K562 (cell line): Measurements from ENCODE around the gene MRAS. TPM values are rescaled to one million over a fixed set of nuclear protein-coding genes. Genes with fewer than 3 reads are reported as not detected.

ENCODE experiments used
- ILK ChIP-seq: fragments of 450-650 bp; IDR thresholded peaks from 2 replicates; pipeline ENCODE4 v1.6.1; 2016; ENCODE audit warnings: missing genetic modification characterization, low read depth, mild to moderate bottlenecking, missing compliant biosample characterization, moderate library complexity, borderline replicate concordance
- PHF21A ChIP-seq: fragments of 450-650 bp; IDR thresholded peaks from 2 replicates; pipeline ENCODE4 v1.6.1; 2017; ENCODE audit warnings: low read depth, borderline replicate concordance
- RBM34 ChIP-seq: fragments of 200-400 bp; formaldehyde crosslinking; IDR thresholded peaks from 2 replicates; pipeline ENCODE4 v1.6.1; 2018; ENCODE audit warnings: low read length, borderline replicate concordance; ENCODE audit not compliant: insufficient read depth
- RNF219 ChIP-seq: fragments of 250-450 bp; sonication (Bioruptor Pico); IDR thresholded peaks from 2 replicates; pipeline ENCODE4 v1.5.0; 2022; ENCODE audit warnings: mild to moderate bottlenecking
- ZBTB9 ChIP-seq: fragments of 450-650 bp; formaldehyde crosslinking; IDR thresholded peaks from 2 replicates; pipeline ENCODE4 v1.4.0; 2020; ENCODE audit warnings: mild to moderate bottlenecking, moderate library complexity
- ZNF197 ChIP-seq: fragments of 200-800 bp; sonication (Bioruptor generic); IDR thresholded peaks from 2 replicates; pipeline ENCODE4 v1.6.1; 2016; ENCODE audit warnings: low read depth, missing genetic modification characterization, missing compliant biosample characterization
- ZNF384 ChIP-seq: IDR thresholded peaks from 2 replicates; pipeline ENCODE4 v1.6.1; 2012; ENCODE audit warnings: low read depth, low read length, improper control_type of control experiment
- ZNF75A ChIP-seq: fragments of 450-650 bp; formaldehyde crosslinking; IDR thresholded peaks from 2 replicates; pipeline ENCODE4 v1.4.0; 2020; ENCODE audit warnings: mild to moderate bottlenecking
- polyA plus RNA-seq, 8 experiments: library from polyadenylated mRNA; depleted of rRNA in 4 of 8; stranded (reverse) in 5 of 8; unstranded in 3 of 8; fragments of >200 nt; fragmentation: Nextera tagmentation in 2 of 8; fragmentation: Illumina TruSeq in 1 of 8; extraction: Ambion mirVana in 2 of 8; extraction: Trizol in 1 of 8; gene quantifications; 2 replicates each; pipeline versions ENCODE4 v1.2.1 to v1.2.3, GENCODE V29; 2011 to 2014; ENCODE audit warnings: inconsistent platforms in 1 of 8, missing spikeins in 1 of 8
- total RNA-seq, 7 experiments: library from RNA; depleted of rRNA in 6 of 7; stranded (reverse); fragments of >200 nt in 6 of 7; fragmentation: Illumina TruSeq in 2 of 7; extraction: Trizol in 2 of 7; gene quantifications; 2 replicates each; pipeline versions ENCODE4 v1.2.1 to v1.2.3, GENCODE V29; 2011 to 2021; ENCODE audit warnings: low replicate concordance in 1 of 7
- TF ChIP-seq, protein P1 (sequence below), 2 experiments: fragments of 450-650 bp in 1 of 2; IDR thresholded peaks; 2 replicates each; pipeline ENCODE4 v1.6.1; 2011 to 2017; ENCODE audit warnings: low read depth in 2 of 2, antibody characterized with exemption in 1 of 2, borderline replicate concordance in 1 of 2, low read length in 1 of 2, mild to moderate bottlenecking in 1 of 2, mixed read lengths in 1 of 2; ENCODE audit not compliant: control insufficient read depth in 1 of 2
- TF ChIP-seq, protein P2 (sequence below): sonication (generic); formaldehyde crosslinking; IDR thresholded peaks from 2 replicates; pipeline ENCODE4 v1.8.0; 2022; ENCODE audit warnings: mild to moderate bottlenecking, low read depth, missing genetic modification reagents
- TF ChIP-seq, protein P3 (sequence below): fragments of 250-450 bp; sonication (Bioruptor Pico); IDR thresholded peaks from 2 replicates; pipeline ENCODE4 v1.4.0; 2020

MRAS gene
- total and polyA plus RNA-seq, 9 of the 15 experiments (the other 6 are each of a cell fraction or from before 2014, with no cell fraction given) = 1.5 to 10.0 (median 5.0) TPM

DNA sequence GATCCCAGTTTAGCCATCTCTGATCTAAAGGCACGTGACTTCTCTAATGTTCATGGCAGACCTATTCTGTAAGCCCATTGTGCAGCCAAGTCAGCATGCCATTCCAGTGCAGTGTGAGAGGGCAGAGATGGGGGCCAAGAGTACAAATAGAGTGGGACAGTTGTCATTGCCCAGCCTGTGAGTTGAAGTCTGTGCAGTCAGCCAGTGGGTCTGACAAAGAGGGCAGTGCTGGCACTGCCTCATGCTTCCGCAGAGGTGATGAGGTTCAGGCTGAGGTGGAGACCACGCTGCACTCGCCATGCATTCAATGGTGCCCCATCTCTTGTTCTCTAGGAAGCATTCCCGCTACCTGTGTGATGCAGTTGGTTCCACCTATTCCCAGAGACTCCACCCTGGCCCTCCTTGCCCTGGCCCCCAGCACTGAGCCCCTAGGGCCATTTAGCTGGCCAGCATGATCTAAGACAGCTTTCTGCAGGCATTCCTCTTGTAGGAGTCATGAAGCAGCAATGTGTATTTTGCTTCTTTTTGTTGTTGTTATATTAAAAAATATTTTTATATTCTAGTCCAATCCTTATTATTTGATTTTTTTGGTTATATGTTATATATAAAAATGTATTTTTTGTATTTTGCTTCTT is 3.7 kb downstream of the MRAS start (continued):
- TF ChIP-seq RNF219 (CRISPR knock-in tag) (no peak), RBM34 (no peak), ILK (tag) (no peak), ZBTB9 (CRISPR knock-in tag) (no peak), ZNF384 (no peak), ZNF75A (CRISPR knock-in tag) (no peak), ZNF197 (CRISPR knock-in tag) (no peak), PHF21A (no peak)
- TF ChIP-seq, protein P1, sequence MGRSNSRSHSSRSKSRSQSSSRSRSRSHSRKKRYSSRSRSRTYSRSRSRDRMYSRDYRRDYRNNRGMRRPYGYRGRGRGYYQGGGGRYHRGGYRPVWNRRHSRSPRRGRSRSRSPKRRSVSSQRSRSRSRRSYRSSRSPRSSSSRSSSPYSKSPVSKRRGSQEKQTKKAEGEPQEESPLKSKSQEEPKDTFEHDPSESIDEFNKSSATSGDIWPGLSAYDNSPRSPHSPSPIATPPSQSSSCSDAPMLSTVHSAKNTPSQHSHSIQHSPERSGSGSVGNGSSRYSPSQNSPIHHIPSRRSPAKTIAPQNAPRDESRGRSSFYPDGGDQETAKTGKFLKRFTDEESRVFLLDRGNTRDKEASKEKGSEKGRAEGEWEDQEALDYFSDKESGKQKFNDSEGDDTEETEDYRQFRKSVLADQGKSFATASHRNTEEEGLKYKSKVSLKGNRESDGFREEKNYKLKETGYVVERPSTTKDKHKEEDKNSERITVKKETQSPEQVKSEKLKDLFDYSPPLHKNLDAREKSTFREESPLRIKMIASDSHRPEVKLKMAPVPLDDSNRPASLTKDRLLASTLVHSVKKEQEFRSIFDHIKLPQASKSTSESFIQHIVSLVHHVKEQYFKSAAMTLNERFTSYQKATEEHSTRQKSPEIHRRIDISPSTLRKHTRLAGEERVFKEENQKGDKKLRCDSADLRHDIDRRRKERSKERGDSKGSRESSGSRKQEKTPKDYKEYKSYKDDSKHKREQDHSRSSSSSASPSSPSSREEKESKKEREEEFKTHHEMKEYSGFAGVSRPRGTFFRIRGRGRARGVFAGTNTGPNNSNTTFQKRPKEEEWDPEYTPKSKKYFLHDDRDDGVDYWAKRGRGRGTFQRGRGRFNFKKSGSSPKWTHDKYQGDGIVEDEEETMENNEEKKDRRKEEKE (IDR thresholded peaks at IDR 0.05; ENCODE audit: borderline replicate concordance in 1 of 2, control insufficient read depth in 1 of 2, low read depth in 2 of 2, low read length in 1 of 2) = no peak
- TF ChIP-seq, protein P2, sequence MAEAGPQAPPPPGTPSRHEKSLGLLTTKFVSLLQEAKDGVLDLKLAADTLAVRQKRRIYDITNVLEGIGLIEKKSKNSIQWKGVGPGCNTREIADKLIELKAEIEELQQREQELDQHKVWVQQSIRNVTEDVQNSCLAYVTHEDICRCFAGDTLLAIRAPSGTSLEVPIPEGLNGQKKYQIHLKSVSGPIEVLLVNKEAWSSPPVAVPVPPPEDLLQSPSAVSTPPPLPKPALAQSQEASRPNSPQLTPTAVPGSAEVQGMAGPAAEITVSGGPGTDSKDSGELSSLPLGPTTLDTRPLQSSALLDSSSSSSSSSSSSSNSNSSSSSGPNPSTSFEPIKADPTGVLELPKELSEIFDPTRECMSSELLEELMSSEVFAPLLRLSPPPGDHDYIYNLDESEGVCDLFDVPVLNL (CRISPR knock-in tag) = no peak
- TF ChIP-seq, protein P3, sequence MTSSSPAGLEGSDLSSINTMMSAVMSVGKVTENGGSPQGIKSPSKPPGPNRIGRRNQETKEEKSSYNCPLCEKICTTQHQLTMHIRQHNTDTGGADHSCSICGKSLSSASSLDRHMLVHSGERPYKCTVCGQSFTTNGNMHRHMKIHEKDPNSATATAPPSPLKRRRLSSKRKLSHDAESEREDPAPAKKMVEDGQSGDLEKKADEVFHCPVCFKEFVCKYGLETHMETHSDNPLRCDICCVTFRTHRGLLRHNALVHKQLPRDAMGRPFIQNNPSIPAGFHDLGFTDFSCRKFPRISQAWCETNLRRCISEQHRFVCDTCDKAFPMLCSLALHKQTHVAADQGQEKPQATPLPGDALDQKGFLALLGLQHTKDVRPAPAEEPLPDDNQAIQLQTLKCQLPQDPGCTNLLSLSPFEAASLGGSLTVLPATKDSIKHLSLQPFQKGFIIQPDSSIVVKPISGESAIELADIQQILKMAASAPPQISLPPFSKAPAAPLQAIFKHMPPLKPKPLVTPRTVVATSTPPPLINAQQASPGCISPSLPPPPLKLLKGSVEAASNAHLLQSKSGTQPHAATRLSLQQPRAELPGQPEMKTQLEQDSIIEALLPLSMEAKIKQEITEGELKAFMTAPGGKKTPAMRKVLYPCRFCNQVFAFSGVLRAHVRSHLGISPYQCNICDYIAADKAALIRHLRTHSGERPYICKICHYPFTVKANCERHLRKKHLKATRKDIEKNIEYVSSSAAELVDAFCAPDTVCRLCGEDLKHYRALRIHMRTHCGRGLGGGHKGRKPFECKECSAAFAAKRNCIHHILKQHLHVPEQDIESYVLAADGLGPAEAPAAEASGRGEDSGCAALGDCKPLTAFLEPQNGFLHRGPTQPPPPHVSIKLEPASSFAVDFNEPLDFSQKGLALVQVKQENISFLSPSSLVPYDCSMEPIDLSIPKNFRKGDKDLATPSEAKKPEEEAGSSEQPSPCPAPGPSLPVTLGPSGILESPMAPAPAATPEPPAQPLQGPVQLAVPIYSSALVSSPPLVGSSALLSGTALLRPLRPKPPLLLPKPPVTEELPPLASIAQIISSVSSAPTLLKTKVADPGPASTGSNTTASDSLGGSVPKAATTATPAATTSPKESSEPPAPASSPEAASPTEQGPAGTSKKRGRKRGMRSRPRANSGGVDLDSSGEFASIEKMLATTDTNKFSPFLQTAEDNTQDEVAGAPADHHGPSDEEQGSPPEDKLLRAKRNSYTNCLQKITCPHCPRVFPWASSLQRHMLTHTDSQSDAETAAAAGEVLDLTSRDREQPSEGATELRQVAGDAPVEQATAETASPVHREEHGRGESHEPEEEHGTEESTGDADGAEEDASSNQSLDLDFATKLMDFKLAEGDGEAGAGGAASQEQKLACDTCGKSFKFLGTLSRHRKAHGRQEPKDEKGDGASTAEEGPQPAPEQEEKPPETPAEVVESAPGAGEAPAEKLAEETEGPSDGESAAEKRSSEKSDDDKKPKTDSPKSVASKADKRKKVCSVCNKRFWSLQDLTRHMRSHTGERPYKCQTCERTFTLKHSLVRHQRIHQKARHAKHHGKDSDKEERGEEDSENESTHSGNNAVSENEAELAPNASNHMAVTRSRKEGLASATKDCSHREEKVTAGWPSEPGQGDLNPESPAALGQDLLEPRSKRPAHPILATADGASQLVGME = no peak
